Left ventricle myocardium inferior (tissue), 1 donor: Measurements from ENCODE around the gene SLC25A19. TPM values are rescaled to one million over a fixed set of nuclear protein-coding genes. Genes with fewer than 3 reads are reported as not detected.

Experiments used
- DNase-seq: peaks from one replicate; pipeline ENCODE4 v3.0.0-alpha.2; 2020
- H3K27ac ChIP-seq: fragments of 200-600 bp; replicated peaks from 2 replicates; pipeline ENCODE4 v1.8.0; 2021
- H3K27me3 ChIP-seq: fragments of 200-600 bp; 2 replicates; pipeline ENCODE4 v1.8.0; 2021; ENCODE audit warnings: low read depth
- H3K36me3 ChIP-seq: fragments of 200-600 bp; 2 replicates; pipeline ENCODE4 v1.8.0; 2021
- H3K4me1 ChIP-seq: fragments of 200-600 bp; 2 replicates; pipeline ENCODE4 v1.8.0; 2021
- H3K4me3 ChIP-seq: fragments of 200-600 bp; 2 replicates; pipeline ENCODE4 v1.8.0; 2021; ENCODE audit warnings: mild to moderate bottlenecking, moderate library complexity
- H3K9me3 ChIP-seq: fragments of 200-600 bp; replicated peaks from 2 replicates; pipeline ENCODE4 v1.8.0; 2021
- intact Hi-C: fragments of 100-400 bp; cut with micrococcal nuclease; formaldehyde crosslinking; loops from one replicate; pipeline ENCODE4 v1.11.0; 2022
- total RNA-seq: library from RNA; stranded (reverse); fragmentation: NEBNext Ultra II Directional; extraction: Animal tissue kit (Norgen Biotek cat#: 25700); gene quantifications from one replicate; pipeline ENCODE4 v1.2.1, GENCODE V29; 2021
- TF ChIP-seq, protein P1 (sequence below): fragments of 200-600 bp; IDR thresholded peaks from 2 replicates; pipeline ENCODE4 v1.8.0; 2021; ENCODE audit warnings: antibody characterized with exemption, mild to moderate bottlenecking, borderline replicate concordance
- donor health status: DM: no; HTN: yes; CAD: no; lungs with severe emphysema.

The SLC25A19 gene
- total RNA-seq, 1 donor from 2014 or later = 16.0 TPM

DNA sequence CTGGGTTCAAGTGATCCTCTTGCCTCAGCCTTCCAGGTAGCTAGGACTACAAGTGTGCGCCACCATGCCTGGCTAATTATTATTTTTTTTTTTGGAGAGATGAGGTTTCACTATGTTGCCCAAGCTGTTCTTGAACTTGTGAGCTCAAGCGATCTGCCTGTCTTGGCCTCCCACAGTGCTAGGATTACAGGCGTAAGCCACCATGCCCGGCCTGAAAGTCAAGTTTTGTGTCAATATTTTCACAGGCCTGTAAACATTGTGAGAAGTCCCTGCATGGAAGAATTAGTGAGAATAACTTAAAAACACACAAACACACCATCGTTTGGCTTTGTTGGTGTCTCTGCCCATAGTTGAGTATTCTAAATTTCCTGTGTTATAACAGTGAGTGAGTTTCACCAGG, 61.5 kb downstream of the SLC25A19 start:
- TF ChIP-seq, protein P1, sequence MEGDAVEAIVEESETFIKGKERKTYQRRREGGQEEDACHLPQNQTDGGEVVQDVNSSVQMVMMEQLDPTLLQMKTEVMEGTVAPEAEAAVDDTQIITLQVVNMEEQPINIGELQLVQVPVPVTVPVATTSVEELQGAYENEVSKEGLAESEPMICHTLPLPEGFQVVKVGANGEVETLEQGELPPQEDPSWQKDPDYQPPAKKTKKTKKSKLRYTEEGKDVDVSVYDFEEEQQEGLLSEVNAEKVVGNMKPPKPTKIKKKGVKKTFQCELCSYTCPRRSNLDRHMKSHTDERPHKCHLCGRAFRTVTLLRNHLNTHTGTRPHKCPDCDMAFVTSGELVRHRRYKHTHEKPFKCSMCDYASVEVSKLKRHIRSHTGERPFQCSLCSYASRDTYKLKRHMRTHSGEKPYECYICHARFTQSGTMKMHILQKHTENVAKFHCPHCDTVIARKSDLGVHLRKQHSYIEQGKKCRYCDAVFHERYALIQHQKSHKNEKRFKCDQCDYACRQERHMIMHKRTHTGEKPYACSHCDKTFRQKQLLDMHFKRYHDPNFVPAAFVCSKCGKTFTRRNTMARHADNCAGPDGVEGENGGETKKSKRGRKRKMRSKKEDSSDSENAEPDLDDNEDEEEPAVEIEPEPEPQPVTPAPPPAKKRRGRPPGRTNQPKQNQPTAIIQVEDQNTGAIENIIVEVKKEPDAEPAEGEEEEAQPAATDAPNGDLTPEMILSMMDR = no peak
- Histone ChIP-seq H3K36me3 (peaks cover 86% of the 10 kb centered on the region), H3K4me1 (no peaks in the 10 kb centered on the region), H3K9me3 (no peaks in the 10 kb centered on the region), H3K4me3 (no peak overlapping the region), H3K27ac (peak overlapping the region; percentile 19), H3K27me3 (no peaks in the 10 kb centered on the region)
- no peak for DNase-seq
- intact Hi-C loops = no loop called here

DNA sequence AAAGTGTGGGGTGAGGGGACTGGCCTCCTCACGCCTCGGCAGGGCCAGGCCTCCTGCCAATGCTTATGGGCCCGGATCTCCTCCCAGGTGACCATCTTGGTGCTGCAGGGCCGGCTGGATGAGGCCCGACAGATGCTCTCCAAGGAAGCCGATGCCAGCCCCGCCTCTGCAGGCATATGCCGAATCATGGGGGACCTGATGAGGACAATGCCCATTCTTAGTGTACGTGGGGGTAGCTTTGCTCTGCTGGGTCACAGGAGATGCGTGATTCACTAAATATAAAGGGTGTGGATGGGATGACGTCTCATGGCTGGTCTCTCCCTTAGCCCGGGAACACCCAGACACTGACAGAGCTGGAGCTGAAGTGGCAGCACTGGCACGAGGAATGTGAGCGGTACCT, 64.2 kb downstream of the SLC25A19 start:
- no peak overlapping the region for H3K4me3 ChIP-seq
- H3K4me1 ChIP-seq = no peaks in the 10 kb centered on the region
- H3K36me3 ChIP-seq = peaks cover 81% of the 10 kb centered on the region
- no peaks in the 10 kb centered on the region for H3K27me3 ChIP-seq
- no peak for DNase-seq
- no peak overlapping the region for H3K27ac ChIP-seq
- TF ChIP-seq, protein P1 = no peak
- intact Hi-C loops = no loop called here
- H3K9me3 ChIP-seq = no peaks in the 10 kb centered on the region

Other genes starting within 250 kb of the SLC25A19 start
- gene ATP5PD, start 242.5 kb downstream of the SLC25A19 start, total RNA-seq = 809 TPM
- 23.1 TPM for gene KCTD2, start 242.2 kb downstream of the SLC25A19 start, total RNA-seq
- 8.4 TPM for gene SLC16A5, start 201.5 kb downstream of the SLC25A19 start, total RNA-seq
- 6.2 TPM for gene ARMC7, start 179.5 kb downstream of the SLC25A19 start, total RNA-seq
- 25.9 TPM for gene NT5C, start 157.7 kb downstream of the SLC25A19 start, total RNA-seq
- 13.8 TPM for gene JPT1, start 134.9 kb downstream of the SLC25A19 start, total RNA-seq
- gene SUMO2, start 106.5 kb downstream of the SLC25A19 start, total RNA-seq = 183 TPM
- gene NUP85, start 83.8 kb downstream of the SLC25A19 start, total RNA-seq = 21.2 TPM
- 18.8 TPM for gene GGA3, start 27.8 kb downstream of the SLC25A19 start, total RNA-seq
- gene MRPS7, start 27.6 kb downstream of the SLC25A19 start, total RNA-seq = 115 TPM
- 11.9 TPM for gene MIF4GD, start 18.2 kb downstream of the SLC25A19 start, total RNA-seq
- 42.2 TPM for gene GRB2, start 116.2 kb upstream of the SLC25A19 start, total RNA-seq
- 38.8 TPM for gene TMEM94, start 167.2 kb upstream of the SLC25A19 start, total RNA-seq
- 34.3 TPM for gene CASKIN2, start 226.1 kb upstream of the SLC25A19 start, total RNA-seq
- 6.8 TPM for gene TSEN54, start 227.1 kb upstream of the SLC25A19 start, total RNA-seq
- 2.0 TPM for gene LLGL2, start 236.3 kb upstream of the SLC25A19 start, total RNA-seq